DOHH2 (cell line): ENCODE results near the gene HOXD9.

Experiments
- H3F3A ChIP-seq: fragments of 200-600 bp; sonication (generic), shearing (Covaris generic); 2 replicates; pipeline ENCODE4 v1.6.0; 2016; ENCODE audit warnings: antibody characterized with exemption, mild to moderate bottlenecking; ENCODE audit not compliant: control insufficient read depth, insufficient read depth
- H3K27ac ChIP-seq: fragments of 200-600 bp; sonication (generic); 2 replicates; pipeline ENCODE4 v1.5.1; 2014; ENCODE audit warnings: low read depth, mild to moderate bottlenecking, low read length, moderate library complexity
- H3K27me3 ChIP-seq: fragments of 200-600 bp; sonication (generic); 2 replicates; pipeline ENCODE4 v1.6.1; 2014; ENCODE audit warnings: mild to moderate bottlenecking, low read length, mixed read lengths; ENCODE audit not compliant: control insufficient read depth
- H3K36me3 ChIP-seq: fragments of 200-600 bp; sonication (generic); 2 replicates; pipeline ENCODE4 v1.6.1; 2014; ENCODE audit warnings: mild to moderate bottlenecking, low read length, moderate library complexity, mixed read lengths; ENCODE audit not compliant: control insufficient read depth
- H3K4me1 ChIP-seq: fragments of 200-600 bp; sonication (generic); 2 replicates; pipeline ENCODE4 v1.6.1; 2014; ENCODE audit warnings: mild to moderate bottlenecking, low read length, mixed read lengths; ENCODE audit not compliant: control insufficient read depth
- H3K4me2 ChIP-seq: fragments of 200-600 bp; sonication (generic); 2 replicates; pipeline ENCODE4 v1.6.0; 2014; ENCODE audit warnings: mild to moderate bottlenecking, low read length, moderate library complexity
- H3K4me3 ChIP-seq: fragments of 200-600 bp; sonication (generic); 2 replicates; pipeline ENCODE4 v1.5.1; 2014; ENCODE audit warnings: mild to moderate bottlenecking, low read length, mixed read lengths
- H3K79me2 ChIP-seq: fragments of 200-600 bp; sonication (generic); 2 replicates; pipeline ENCODE4 v1.6.1; 2014; ENCODE audit warnings: mild to moderate bottlenecking, low read length, mixed read lengths; ENCODE audit not compliant: control insufficient read depth
- H3K9me2 ChIP-seq: fragments of 200-600 bp; sonication (generic); replicated peaks from 2 replicates; pipeline ENCODE4 v1.6.1; 2014; ENCODE audit warnings: mild to moderate bottlenecking, low read length, mixed read lengths; ENCODE audit not compliant: control insufficient read depth
- H3K9me3 ChIP-seq: fragments of 200-600 bp; sonication (generic); 2 replicates; pipeline ENCODE4 v1.6.1; 2014; ENCODE audit warnings: antibody characterized with exemption, low read length, mixed read lengths; ENCODE audit not compliant: control insufficient read depth, insufficient read depth
- H4K20me1 ChIP-seq: fragments of 200-600 bp; sonication (generic); 2 replicates; pipeline ENCODE4 v1.6.0; 2014; ENCODE audit warnings: low read depth, mild to moderate bottlenecking, antibody characterized with exemption, low read length, moderate library complexity; ENCODE audit not compliant: control insufficient read depth, insufficient read depth
- EZH2phosphoT487 ChIP-seq: fragments of 200-600 bp; sonication (generic); IDR thresholded peaks from 2 replicates; pipeline ENCODE4 v1.6.1; 2017; ENCODE audit warnings: borderline replicate concordance, mild to moderate bottlenecking, antibody characterized with exemption, low read length, moderate library complexity, mixed read lengths
- TF ChIP-seq, protein P1 (sequence below): fragments of 200-600 bp; sonication (generic); IDR thresholded peaks from one replicate; pipeline ENCODE4 v1.5.1; 2014; ENCODE audit warnings: antibody characterized with exemption, mild to moderate bottlenecking, low read depth, low read length; ENCODE audit not compliant: poor library complexity, severe bottlenecking

The HOXD9 gene

DNA sequence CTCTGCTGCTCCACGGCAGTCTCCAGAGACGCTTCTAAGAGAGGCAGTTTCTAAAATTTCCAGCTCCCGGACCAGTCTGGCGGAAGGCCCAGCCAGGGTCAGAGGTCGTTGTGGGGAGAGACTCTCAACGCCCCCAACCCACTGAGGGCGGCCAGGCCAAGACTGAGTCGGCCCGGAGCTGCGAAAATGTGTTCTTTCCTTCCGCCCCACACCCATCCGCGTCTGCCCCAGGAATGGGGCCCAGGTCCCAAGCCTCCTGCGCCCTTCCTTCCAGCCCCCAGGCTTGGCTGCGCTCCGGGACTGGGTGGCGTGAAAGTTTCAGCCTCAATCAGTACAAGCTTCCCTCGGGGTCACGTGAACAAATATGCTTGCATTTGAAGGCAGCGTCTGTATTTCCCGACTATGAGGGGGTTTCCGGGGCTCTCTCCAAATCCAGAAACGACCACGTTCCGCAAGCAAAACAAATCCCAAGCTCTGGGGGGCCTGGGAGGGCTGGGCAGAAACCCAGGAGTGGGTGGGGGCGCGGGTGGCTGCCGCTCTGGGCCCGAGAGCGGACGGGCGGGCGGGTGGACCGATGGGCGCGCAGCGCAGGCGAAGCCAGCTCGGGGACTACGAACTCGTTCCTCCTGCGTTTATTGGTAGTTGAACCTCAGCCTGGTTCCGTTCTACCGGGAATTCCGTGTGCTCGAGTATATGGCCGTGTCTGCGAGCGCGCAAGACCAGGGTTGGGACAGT lies 37.9 kb downstream of the HOXD9 start:
- H3K4me1 ChIP-seq = no peaks in the 10 kb centered on the region
- no peak overlapping the region for H3K4me3 ChIP-seq
- no peaks in the 10 kb centered on the region for H4K20me1 ChIP-seq
- H3K9me2 ChIP-seq = no peaks in the 10 kb centered on the region
- no peak overlapping the region for H3K27ac ChIP-seq
- H3K36me3 ChIP-seq = no peaks in the 10 kb centered on the region
- no peak overlapping the region for H3K4me2 ChIP-seq
- TF ChIP-seq, protein P1, sequence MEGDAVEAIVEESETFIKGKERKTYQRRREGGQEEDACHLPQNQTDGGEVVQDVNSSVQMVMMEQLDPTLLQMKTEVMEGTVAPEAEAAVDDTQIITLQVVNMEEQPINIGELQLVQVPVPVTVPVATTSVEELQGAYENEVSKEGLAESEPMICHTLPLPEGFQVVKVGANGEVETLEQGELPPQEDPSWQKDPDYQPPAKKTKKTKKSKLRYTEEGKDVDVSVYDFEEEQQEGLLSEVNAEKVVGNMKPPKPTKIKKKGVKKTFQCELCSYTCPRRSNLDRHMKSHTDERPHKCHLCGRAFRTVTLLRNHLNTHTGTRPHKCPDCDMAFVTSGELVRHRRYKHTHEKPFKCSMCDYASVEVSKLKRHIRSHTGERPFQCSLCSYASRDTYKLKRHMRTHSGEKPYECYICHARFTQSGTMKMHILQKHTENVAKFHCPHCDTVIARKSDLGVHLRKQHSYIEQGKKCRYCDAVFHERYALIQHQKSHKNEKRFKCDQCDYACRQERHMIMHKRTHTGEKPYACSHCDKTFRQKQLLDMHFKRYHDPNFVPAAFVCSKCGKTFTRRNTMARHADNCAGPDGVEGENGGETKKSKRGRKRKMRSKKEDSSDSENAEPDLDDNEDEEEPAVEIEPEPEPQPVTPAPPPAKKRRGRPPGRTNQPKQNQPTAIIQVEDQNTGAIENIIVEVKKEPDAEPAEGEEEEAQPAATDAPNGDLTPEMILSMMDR = no peak
- no peak for TF ChIP-seq EZH2phosphoT487
- H3K9me3 ChIP-seq = no peaks in the 10 kb centered on the region; the same call in 1 of the 2 replicates
- H3K79me2 ChIP-seq = no peaks in the 10 kb centered on the region
- no peaks in the 10 kb centered on the region for H3K27me3 ChIP-seq
- no peaks in the 10 kb centered on the region for H3F3A ChIP-seq

DNA sequence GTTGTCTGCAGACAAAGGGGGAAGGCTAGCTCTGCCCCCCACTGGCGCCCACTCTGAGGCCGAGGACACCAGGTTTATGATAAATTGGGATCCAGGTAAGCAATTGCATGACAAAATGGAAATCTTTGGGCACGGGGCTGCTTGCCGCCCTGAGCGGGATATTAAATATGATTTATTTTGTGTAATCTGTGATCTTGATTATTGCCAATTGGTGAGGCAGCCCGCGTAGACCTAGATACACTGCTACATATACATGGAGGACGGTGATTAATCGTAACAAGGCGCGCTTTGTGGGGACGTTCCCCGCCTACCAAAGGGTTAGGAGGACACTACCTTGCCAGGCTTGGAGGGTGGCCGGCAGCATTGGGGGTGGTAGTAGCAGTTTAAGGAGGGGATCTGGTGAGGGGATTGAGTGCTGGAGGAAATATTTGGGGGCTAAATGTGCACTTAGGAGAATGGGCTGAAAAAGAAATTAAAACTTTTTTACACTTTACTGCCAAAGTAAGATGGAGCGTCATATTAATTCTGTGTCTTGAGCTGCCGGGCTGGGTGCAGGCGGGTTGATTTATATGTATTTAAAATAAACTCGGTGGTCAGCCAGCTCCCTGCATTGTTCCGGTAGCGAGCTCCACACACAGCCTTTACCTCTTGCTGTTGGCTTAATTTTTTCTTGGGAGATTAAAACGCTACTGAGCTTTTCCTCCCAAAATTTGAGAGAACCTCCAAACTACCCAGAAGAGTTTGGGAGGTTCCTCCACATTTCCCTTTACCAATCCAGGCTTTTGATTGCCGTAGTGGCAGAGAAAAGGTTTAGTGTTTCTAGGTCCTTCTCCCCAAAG lies 38.7 kb downstream of the HOXD9 start:
- no peaks in the 10 kb centered on the region for H3K36me3 ChIP-seq
- no peak overlapping the region for H3K4me3 ChIP-seq
- no peaks in the 10 kb centered on the region for H4K20me1 ChIP-seq
- no peaks in the 10 kb centered on the region for H3K79me2 ChIP-seq
- H3K4me2 ChIP-seq = no peak overlapping the region
- no peaks in the 10 kb centered on the region for H3K27me3 ChIP-seq
- H3K9me2 ChIP-seq = no peaks in the 10 kb centered on the region
- H3K9me3 ChIP-seq = no peaks in the 10 kb centered on the region; the same call in 1 of the 2 replicates
- no peaks in the 10 kb centered on the region for H3K4me1 ChIP-seq
- no peaks in the 10 kb centered on the region for H3F3A ChIP-seq
- no peak overlapping the region for H3K27ac ChIP-seq
- TF ChIP-seq EZH2phosphoT487 = no peak
- TF ChIP-seq, protein P1 = no peak

DNA sequence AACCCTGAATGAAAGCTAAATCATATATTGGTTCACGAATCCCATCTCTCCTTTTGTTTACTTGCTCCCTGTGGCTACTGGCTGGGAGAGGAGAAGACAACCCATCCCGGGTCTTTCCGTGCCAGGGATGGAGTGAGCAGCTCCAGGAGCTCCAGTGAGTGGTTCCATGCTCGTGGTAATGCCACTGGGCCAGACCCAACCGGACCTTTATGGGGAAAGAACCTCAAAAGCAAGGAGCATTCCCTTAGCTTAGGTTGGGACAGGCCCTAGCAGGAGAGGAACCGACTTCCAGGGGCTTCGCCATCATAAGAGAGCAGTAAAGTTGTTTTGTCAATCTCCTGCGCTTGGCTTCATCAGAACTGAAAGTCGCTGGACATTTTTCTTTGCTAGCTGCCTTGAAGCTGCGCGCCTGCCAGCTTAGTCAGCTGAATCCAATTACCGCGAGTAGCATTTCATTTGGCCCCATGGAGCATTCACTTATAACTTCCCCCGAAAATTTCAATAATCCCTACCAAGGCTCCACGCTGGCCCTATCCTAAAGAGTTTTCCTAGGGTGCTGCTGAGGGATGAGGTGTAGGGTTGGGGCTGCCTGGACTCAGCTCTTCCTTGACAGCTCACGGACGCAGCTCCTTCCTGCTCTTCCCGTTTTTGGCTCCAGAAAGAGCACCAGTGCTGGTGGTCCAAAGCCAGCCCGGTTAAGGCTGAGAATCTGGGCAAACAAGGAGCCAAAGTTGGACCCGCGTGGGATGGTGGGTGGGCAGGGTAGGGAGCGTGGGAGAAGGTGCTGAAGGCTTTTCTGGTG lies 39.5 kb downstream of the HOXD9 start:
- H3K9me3 ChIP-seq = no peaks in the 10 kb centered on the region; the same call in 1 of the 2 replicates
- H3K79me2 ChIP-seq = no peaks in the 10 kb centered on the region
- H4K20me1 ChIP-seq = no peaks in the 10 kb centered on the region
- H3K4me3 ChIP-seq = no peak overlapping the region
- no peak for TF ChIP-seq EZH2phosphoT487
- TF ChIP-seq, protein P1 = no peak
- no peaks in the 10 kb centered on the region for H3K27me3 ChIP-seq
- H3K36me3 ChIP-seq = no peaks in the 10 kb centered on the region
- H3K9me2 ChIP-seq = no peaks in the 10 kb centered on the region
- no peak overlapping the region for H3K27ac ChIP-seq
- H3K4me1 ChIP-seq = no peaks in the 10 kb centered on the region
- H3F3A ChIP-seq = no peaks in the 10 kb centered on the region
- H3K4me2 ChIP-seq = no peak overlapping the region
